Lower lobe of right lung (tissue), 2 donors: ENCODE measurements around the gene RASGRP3. TPM values are rescaled to one million over a fixed set of nuclear protein-coding genes. Genes with fewer than 3 reads are reported as not detected.

ENCODE experiments used
- ATAC-seq, 2 donors: fragments of 200-7000 bp; cut with Tn5 transposase; one replicate each; pipeline ENCODE4 v1.9.1; 2020 to 2022; ENCODE audit warnings: mild to moderate bottlenecking in 2 of 2, moderate library complexity in 2 of 2
- DNase-seq: peaks from one replicate; pipeline ENCODE4 v3.0.0-alpha.2; 2020
- H3K27ac ChIP-seq: fragments of 200-600 bp; one replicate; pipeline ENCODE4 v1.8.0; 2022
- H3K27me3 ChIP-seq: fragments of 200-600 bp; one replicate; pipeline ENCODE4 v1.8.0; 2022; ENCODE audit warnings: low read depth
- H3K36me3 ChIP-seq: fragments of 200-600 bp; one replicate; pipeline ENCODE4 v1.8.0; 2022; ENCODE audit warnings: mild to moderate bottlenecking
- H3K4me1 ChIP-seq: fragments of 200-600 bp; one replicate; pipeline ENCODE4 v1.8.0; 2022
- H3K4me3 ChIP-seq: fragments of 200-600 bp; one replicate; pipeline ENCODE4 v1.8.0; 2022; ENCODE audit warnings: mild to moderate bottlenecking
- H3K9me3 ChIP-seq: fragments of 200-600 bp; one replicate; pipeline ENCODE4 v1.8.0; 2022
- intact Hi-C: fragments of 100-400 bp; cut with DNase I; formaldehyde crosslinking; loops from one replicate; pipeline ENCODE4 v1.11.0; 2022
- total RNA-seq: library from RNA; stranded (reverse); fragmentation: NEBNext Ultra II Directional; extraction: Animal tissue kit (Norgen Biotek cat#: 25700); gene quantifications from one replicate; pipeline ENCODE4 v1.2.1, GENCODE V29; 2021
- TF ChIP-seq, protein P1 (sequence below): fragments of 200-600 bp; IDR thresholded peaks from one replicate; pipeline ENCODE4 v1.8.0; 2022; ENCODE audit warnings: antibody characterized with exemption, mild to moderate bottlenecking
- donor health status: DM: no; HTN: yes; CAD: no; lungs with severe emphysema.

RASGRP3 gene
- total RNA-seq, 1 donor from 2014 or later = 13.7 TPM

DNA sequence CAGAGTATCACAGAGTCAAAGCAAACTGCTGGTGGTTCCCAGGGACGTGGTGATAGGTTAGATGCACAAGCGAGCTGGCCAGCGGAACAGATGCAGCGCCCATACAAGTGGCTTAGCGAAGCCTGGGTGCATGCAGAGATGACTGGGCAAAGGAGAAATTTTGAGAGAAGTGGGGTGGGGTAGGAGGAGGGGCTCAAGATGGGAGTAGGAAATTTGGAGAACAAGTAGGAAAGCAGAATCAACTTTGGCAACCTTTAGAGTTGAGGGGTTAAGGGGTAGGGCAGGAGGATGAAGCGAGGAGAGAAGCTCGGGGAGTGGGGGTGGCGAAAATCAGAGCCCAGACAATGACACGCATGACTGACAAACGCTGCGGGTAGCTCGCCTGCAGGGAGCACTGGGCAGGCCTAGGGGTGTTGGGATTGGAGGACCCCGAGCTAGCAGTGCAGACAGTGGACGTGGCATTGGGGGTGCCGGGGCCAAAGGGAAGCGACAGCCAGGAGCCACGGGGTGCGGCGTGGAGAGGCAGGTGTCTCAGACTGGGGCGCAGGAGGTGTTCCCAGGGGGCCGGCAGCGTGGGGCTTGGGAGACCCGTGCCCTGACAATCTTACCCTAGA is 122.2 kb downstream of the RASGRP3 start:
- Histone ChIP-seq H3K4me1 (peaks cover 25% of the 10 kb centered on the region), H3K9me3 (no peaks in the 10 kb centered on the region), H3K4me3 (peak overlapping the region; percentile 93), H3K27ac (peak overlapping the region; percentile 84), H3K36me3 (peaks cover 15% of the 10 kb centered on the region), H3K27me3 (no peaks in the 10 kb centered on the region)
- ATAC-seq (peak; percentile 55 to 60), DNase-seq (peak; percentile 45)
- TF ChIP-seq, protein P1, sequence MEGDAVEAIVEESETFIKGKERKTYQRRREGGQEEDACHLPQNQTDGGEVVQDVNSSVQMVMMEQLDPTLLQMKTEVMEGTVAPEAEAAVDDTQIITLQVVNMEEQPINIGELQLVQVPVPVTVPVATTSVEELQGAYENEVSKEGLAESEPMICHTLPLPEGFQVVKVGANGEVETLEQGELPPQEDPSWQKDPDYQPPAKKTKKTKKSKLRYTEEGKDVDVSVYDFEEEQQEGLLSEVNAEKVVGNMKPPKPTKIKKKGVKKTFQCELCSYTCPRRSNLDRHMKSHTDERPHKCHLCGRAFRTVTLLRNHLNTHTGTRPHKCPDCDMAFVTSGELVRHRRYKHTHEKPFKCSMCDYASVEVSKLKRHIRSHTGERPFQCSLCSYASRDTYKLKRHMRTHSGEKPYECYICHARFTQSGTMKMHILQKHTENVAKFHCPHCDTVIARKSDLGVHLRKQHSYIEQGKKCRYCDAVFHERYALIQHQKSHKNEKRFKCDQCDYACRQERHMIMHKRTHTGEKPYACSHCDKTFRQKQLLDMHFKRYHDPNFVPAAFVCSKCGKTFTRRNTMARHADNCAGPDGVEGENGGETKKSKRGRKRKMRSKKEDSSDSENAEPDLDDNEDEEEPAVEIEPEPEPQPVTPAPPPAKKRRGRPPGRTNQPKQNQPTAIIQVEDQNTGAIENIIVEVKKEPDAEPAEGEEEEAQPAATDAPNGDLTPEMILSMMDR = no peak
- intact Hi-C loops = no loop called here

DNA sequence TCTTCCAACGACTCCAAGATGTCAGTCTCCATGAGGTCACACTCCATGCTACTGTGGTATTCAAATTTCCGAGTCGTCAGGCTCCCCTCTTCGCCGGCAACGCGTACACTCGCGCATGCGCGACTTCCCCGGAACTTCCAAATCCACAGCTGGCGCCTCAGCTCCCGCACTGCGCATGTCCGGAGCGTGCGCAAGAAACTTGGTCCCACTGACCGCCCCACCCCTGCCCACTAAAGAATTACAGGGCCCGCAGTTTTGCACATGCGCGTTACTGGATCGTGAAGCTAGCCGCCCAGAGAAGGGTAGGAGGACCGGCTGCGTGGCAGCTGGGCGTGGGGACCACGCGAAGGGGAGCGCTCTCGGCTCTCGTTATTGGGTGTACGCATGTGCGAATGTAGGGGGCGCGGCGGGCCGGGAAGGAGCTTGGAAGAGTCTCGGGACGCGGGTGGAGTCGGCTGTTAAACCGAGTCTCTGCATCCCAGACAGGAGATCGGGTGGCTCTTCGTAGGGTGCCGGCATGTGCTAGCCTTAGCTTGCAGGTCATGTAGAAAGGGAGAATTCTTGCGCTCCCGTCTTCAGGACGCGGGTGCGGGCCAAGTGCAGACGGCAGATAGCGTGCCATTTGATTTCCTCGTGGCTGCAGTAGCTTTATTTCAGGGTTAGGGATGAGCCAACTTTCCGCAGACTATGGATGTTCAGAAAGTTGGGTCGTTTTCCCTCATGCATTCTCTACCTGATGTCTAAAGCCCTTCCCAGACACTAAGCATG is 122.9 kb downstream of the RASGRP3 start, which contains the start of gene FAM98A:
Gene FAM98A, minus strand, starts transcription at position 125 of the 768 bp plus-strand sequence. Its CDS starts 78 bp downstream, at position 47.
- DNase-seq = peak; percentile 99
- intact Hi-C loops = no loop called here
- TF ChIP-seq, protein P1 = peak; percentile 30
- Histone ChIP-seq H3K4me3 (peak within 1 kb of the TSS; percentile 93), H3K9me3 (no peaks in the 10 kb centered on the region), H3K27ac (peak within 1 kb of the TSS; percentile 84), H3K36me3 (peaks cover 9% of the 10 kb centered on the region), H3K27me3 (no peaks in the 10 kb centered on the region), H3K4me1 (peaks cover 25% of the 10 kb centered on the region)
- ATAC-seq = peak; percentile 99 to 100

DNA sequence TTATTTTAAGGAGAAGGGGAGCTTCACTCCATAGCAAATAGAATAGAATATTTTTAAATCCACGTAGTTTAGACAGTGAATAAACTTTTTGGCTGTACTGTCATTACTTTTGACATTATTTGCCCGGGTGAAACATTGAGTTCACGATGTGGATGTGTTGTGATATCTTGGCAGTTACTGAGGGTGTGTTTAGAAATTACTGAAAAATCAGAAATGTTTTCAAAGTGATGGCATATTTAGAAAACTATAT is 123.4 kb downstream of the RASGRP3 start:
- H3K9me3 ChIP-seq = no peaks in the 10 kb centered on the region
- ATAC-seq (no peak), DNase-seq (no peak)
- H3K4me3 ChIP-seq = peak overlapping the region; percentile 93
- H3K27me3 ChIP-seq = no peaks in the 10 kb centered on the region
- H3K4me1 ChIP-seq = peaks cover 25% of the 10 kb centered on the region
- H3K27ac ChIP-seq = peak overlapping the region; percentile 84
- H3K36me3 ChIP-seq = peaks cover 6% of the 10 kb centered on the region
- TF ChIP-seq, protein P1 = no peak
- intact Hi-C loops = no loop called here

DNA sequence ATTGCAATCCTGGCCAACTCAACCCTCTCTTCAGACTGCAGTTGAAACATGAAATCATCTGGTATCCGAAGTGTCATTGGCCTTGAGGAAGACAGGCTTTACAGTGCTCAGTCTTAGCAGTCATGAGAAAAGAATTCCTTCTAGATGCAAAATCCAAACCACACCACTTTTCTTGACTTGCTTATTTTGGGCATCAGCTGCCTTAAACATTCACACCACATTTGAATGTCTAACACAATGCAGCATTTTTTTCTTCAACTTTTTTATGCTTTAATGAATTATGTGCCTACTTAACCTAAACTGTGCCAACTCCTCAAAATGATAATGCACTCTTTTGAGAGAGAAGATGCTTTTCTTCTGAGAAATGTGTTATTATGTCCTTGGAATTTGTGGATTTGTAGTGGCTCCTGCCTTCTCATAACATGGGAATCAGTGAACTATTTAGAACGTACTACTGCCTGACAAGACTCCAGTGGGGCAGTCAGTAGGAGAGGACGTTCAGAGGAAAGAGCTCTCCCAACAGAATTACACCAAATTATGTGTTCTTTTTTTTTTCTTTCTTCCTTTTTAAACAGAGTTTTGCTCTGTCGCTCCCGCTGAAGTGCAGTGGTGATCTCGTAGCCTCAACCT is 125.9 kb downstream of the RASGRP3 start:
- TF ChIP-seq, protein P1 = no peak
- ATAC-seq = no peak
- Histone ChIP-seq H3K9me3 (no peaks in the 10 kb centered on the region), H3K4me3 (no peak overlapping the region), H3K36me3 (no peaks in the 10 kb centered on the region), H3K27ac (no peak overlapping the region), H3K27me3 (no peaks in the 10 kb centered on the region), H3K4me1 (peaks cover 17% of the 10 kb centered on the region)
- intact Hi-C loops = no loop called here
- DNase-seq = no peak

DNA sequence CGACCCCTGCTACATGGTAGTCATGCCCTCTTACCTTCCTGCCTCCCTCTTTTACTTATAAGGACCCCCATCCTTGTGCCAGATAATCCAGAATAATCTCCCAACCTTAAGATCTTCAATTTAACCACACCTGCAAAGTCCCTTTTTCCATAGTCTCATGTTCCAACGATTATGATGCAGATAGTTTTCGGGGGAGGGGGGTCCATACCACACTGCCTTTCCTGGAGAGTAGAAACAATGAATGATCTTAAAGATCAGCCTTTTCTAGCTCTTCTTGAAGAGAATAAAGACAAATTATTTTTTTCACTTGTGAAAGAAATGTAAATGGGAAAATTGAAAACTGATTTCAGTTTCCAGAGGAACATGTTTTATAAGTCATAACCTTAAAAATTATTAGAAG is 127.0 kb downstream of the RASGRP3 start:
- Histone ChIP-seq H3K27me3 (no peaks in the 10 kb centered on the region), H3K36me3 (no peaks in the 10 kb centered on the region), H3K9me3 (no peaks in the 10 kb centered on the region), H3K27ac (no peak overlapping the region), H3K4me3 (no peak overlapping the region), H3K4me1 (peaks cover 6% of the 10 kb centered on the region)
- no peak for ATAC-seq
- DNase-seq = no peak
- TF ChIP-seq, protein P1 = no peak
- intact Hi-C loops = no loop called here
